GM23248 (cell line): Measurements from ENCODE around the gene SNTA1.

Experiments used
- EZH2 ChIP-seq: fragments of 200-600 bp; sonication (generic); IDR thresholded peaks from 2 replicates; pipeline ENCODE4 v1.6.1; 2018; ENCODE audit warnings: antibody characterized with exemption, mild to moderate bottlenecking; ENCODE audit not compliant: insufficient read depth, poor library complexity, severe bottlenecking
- EZH2phosphoT487 ChIP-seq: fragments of 200-600 bp; sonication (generic); IDR thresholded peaks from 2 replicates; pipeline ENCODE4 v1.6.1; 2018; ENCODE audit warnings: antibody characterized with exemption, moderate library complexity, mild to moderate bottlenecking, low read depth; ENCODE audit not compliant: insufficient read depth

- no peak for TF ChIP-seq EZH2
- TF ChIP-seq EZH2phosphoT487 = no peak
Measured at GRCh38 chr20:33470866-33471265, 27.3 kb upstream of the SNTA1 start.
